Activated B cell treated with CpG ODN at 0.5 μM for 24 hours (primary cell): ENCODE data around the gene GALNT9. TPM values are rescaled to one million over a fixed set of nuclear protein-coding genes. Genes with fewer than 3 reads are reported as not detected.
A peak's percentile ranks its signal among the peaks of the same experiment; 100 is the strongest.

Experiments
- ATAC-seq: fragments of 200-7000 bp; cut with Tn5 transposase; one replicate; pipeline ENCODE4 v1.10.0; 2021; ENCODE audit warnings: low read depth, mild to moderate bottlenecking, moderate library complexity
- CTCF ChIA-PET: fragments of 350-600 bp; sonication (Branson Sonifier 250); formaldehyde crosslinking; loops from one replicate; lab custom pipeline; 2021; ENCODE audit warnings: antibody characterized with exemption; lab: Charles Lee
- POLR2A ChIA-PET: fragments of 350-600 bp; sonication (Branson Sonifier 250); formaldehyde crosslinking; loops from one replicate; lab custom pipeline; 2021; ENCODE audit warnings: antibody characterized with exemption; lab: Charles Lee
- DNase-seq: peaks from one replicate; pipeline ENCODE4 v3.0.0; 2022
- H3K27ac Mint-ChIP-seq: one replicate; pipeline ENCODE4 v1.8.0; 2020; ENCODE audit warnings: mixed read lengths
- H3K27me3 Mint-ChIP-seq: one replicate; pipeline ENCODE4 v1.8.0; 2021; ENCODE audit warnings: mixed read lengths
- H3K36me3 Mint-ChIP-seq: one replicate; pipeline ENCODE4 v1.8.0; 2021; ENCODE audit warnings: low read depth, mixed read lengths
- H3K4me1 Mint-ChIP-seq: one replicate; pipeline ENCODE4 v1.8.0; 2021; ENCODE audit warnings: mixed read lengths
- H3K4me3 Mint-ChIP-seq: one replicate; pipeline ENCODE4 v1.8.0; 2020; ENCODE audit warnings: mild to moderate bottlenecking, mixed read lengths
- H3K9me3 Mint-ChIP-seq: one replicate; pipeline ENCODE4 v1.8.0; 2020; ENCODE audit warnings: mixed read lengths
- CTCF ChIP-seq: fragments of 200-600 bp; IDR thresholded peaks from one replicate; pipeline ENCODE4 v1.8.0; 2022; ENCODE audit warnings: antibody characterized with exemption, mild to moderate bottlenecking
- intact Hi-C: fragments of 100-400 bp; cut with micrococcal nuclease; formaldehyde crosslinking; loops from one replicate; pipeline ENCODE4 v1.15.1; 2024
- total RNA-seq: library from RNA; stranded (reverse); gene quantifications from 2 replicates; pipeline ENCODE4 v1.2.3, GENCODE V29; 2022

Gene GALNT9
- total RNA-seq, 1 donor from 2014 or later: not detected

GRCh38 chr12:132147423-132148367 is 181.7 kb downstream of the GALNT9 start:
- H3K4me1 Mint-ChIP-seq: peaks cover 32% of the 10 kb centered on the region
- H3K36me3 Mint-ChIP-seq: peaks cover 29% of the 10 kb centered on the region
- no peak overlapping the region for H3K27ac Mint-ChIP-seq
- no peak for TF ChIP-seq CTCF
- DNase-seq: peak; percentile 12
- POLR2A ChIA-PET: interaction anchor here (0.5 kb wide), 1 partner anchor 73 kb away, joined by 3 read pairs; no protein-coding TSS in a partner anchor
- H3K27me3 Mint-ChIP-seq: no peaks in the 10 kb centered on the region
- CTCF ChIA-PET: no interaction called here
- no peaks in the 10 kb centered on the region for H3K9me3 Mint-ChIP-seq
- intact Hi-C loops: no loop called here
- ATAC-seq: no peak
- H3K4me3 Mint-ChIP-seq: no peak overlapping the region

- CTCF ChIA-PET: no interaction called here
- no peaks in the 10 kb centered on the region for H3K9me3 Mint-ChIP-seq
Measured at GRCh38 chr12:132146772-132147422, 182.5 kb downstream of the GALNT9 start.

More at GRCh38 chr12:132146772-132147422, 182.5 kb downstream of the GALNT9 start:
- no peak for TF ChIP-seq CTCF
- H3K27ac Mint-ChIP-seq: no peak overlapping the region
- H3K27me3 Mint-ChIP-seq: no peaks in the 10 kb centered on the region
- peaks cover 30% of the 10 kb centered on the region for H3K36me3 Mint-ChIP-seq
- DNase-seq (no peak), ATAC-seq (no peak)
- POLR2A ChIA-PET: interaction anchor here (0.5 kb wide), 1 partner anchor 74 kb away, joined by 3 read pairs; no protein-coding TSS in a partner anchor
- H3K4me3 Mint-ChIP-seq: no peak overlapping the region
- intact Hi-C loops: no loop called here
- H3K4me1 Mint-ChIP-seq: peaks cover 35% of the 10 kb centered on the region

Other genes starting within 250 kb of the GALNT9 start
- gene DDX51, start 185.3 kb downstream of the GALNT9 start, total RNA-seq: 39.9 and 43.0 TPM in 2 replicates
- 28.1 and 29.1 TPM in 2 replicates for gene NOC4L, start 185.1 kb downstream of the GALNT9 start, total RNA-seq
- gene FBRSL1, start 160.6 kb upstream of the GALNT9 start, total RNA-seq: 50.3 and 58.7 TPM in 2 replicates